Epithelial cell of proximal tubule (primary cell): ENCODE data around the gene GNG8. TPM values are rescaled to one million over a fixed set of nuclear protein-coding genes. Genes with fewer than 3 reads are reported as not detected.

Source experiments
- DNase-seq: peaks from one replicate; pipeline ENCODE4 v3.0.0-alpha.2; 2011; ENCODE audit warnings: low read depth
- H3K4me3 ChIP-seq: 2 replicates; pipeline ENCODE4 v1.5.1; 2011; ENCODE audit warnings: low read depth, mild to moderate bottlenecking, low read length
- CTCF ChIP-seq: conservative IDR thresholded peaks from 2 replicates; pipeline ENCODE4 v1.5.1; 2012; ENCODE audit warnings: low read depth, mild to moderate bottlenecking, low read length
- total RNA-seq: library from RNA; depleted of rRNA; stranded (reverse); fragments of >200 nt; gene quantifications from 2 replicates; pipeline ENCODE4 v1.2.3, GENCODE V29; 2015

Gene GNG8
- total RNA-seq, 1 donor from 2014 or later, result not detected

DNA sequence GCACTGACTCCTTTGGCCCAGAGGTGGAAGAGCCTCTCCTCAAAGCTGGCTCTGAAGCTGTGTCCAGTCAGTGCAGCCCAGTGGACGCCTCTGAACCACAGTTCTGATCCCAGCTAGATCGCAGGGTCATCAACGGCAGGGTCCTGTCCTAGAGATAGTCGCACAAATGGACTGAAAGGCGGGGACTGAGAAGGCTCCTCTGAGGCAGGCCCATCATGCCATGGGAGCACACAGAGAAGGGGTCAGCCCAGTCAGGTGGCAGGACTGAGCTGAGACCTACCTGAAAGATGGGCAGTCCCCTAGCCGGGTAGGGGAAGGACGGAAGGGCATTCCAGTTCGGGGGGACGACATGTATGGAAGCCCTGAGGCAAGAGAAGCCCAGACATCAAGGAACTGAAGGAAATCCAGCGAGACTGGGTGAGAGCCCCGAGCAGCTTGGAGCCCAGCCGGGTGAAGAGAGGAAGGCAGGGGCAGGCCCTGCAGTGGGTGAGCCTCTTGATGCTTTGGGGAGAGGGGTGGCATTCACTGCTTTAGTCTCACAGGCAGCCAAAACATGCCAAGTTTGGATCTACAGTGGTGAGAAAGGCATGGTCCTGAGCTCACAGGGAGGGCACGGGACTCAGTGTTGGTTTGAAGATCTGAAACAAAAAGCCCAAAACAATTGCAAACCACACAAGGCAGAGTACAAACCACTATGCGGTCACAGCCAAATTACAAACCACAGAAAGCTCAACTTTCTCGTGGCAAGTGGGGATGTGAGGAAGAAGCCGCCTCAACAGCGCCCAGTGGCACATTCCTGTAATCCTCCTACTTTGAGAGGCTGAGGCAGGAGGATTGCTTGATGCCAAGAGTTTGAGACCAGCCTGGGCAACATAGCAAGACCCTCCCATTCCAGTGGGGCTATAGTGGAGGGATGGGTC is 24.9 kb downstream of the GNG8 start:
- H3K4me3 ChIP-seq, result no peak overlapping the region
- no peak for DNase-seq
- no peak for TF ChIP-seq CTCF

GRCh38 chr19:46610413-46610775 is 25.6 kb downstream of the GNG8 start:
- no peak for TF ChIP-seq CTCF
- no peak for DNase-seq
- H3K4me3 ChIP-seq, result no peak overlapping the region

- no peak overlapping the region for H3K4me3 ChIP-seq
- no peak for TF ChIP-seq CTCF
- no peak for DNase-seq
These were observed 26.2 kb downstream of the GNG8 start for GRCh38 chr19:46609511-46610412.

- H3K4me3 ChIP-seq, result no peak overlapping the region
- no peak for TF ChIP-seq CTCF
- no peak for DNase-seq
These were observed 27.2 kb downstream of the GNG8 start for GRCh38 chr19:46608581-46609345.

DNA sequence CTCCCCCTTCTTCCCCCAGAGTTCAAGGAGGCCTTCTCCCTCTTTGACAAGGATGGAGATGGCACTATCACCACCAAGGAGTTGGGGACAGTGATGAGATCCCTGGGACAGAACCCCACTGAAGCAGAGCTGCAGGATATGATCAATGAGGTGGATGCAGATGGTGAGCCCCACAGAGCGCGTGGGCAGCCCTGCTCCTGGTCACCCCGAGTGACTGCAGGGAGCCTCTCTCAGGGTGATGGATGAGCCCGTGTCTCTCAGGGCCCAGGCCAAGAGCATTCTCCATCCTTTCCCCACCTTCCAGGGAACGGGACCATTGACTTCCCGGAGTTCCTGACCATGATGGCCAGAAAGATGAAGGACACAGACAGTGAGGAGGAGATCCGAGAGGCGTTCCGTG is 27.8 kb downstream of the GNG8 start:
- no peak overlapping the region for H3K4me3 ChIP-seq
- no peak for DNase-seq
- no peak for TF ChIP-seq CTCF

DNA sequence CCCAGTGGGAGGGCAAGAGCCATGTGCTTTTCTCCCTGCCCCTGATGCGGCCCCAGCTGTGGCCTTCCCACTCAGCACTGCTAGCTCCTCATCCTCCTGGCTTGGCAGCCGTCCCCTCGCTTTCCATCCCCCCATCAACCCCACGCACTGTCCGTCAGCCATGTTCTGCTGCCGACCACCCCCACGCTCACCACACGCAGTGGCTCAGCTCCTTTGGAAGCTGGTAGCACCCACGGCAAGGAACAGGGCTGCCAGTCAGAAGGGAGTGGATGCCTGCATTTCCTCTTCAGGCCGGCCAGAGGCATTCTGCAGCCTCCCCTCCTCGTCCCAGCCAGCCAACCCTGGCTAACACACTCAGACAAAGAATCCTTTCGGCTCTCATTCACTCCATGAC is 28.6 kb downstream of the GNG8 start:
- no peak overlapping the region for H3K4me3 ChIP-seq
- TF ChIP-seq CTCF, result no peak

More for the DNA sequence above, 28.6 kb downstream of the GNG8 start:
- no peak for DNase-seq
